GM21825 (cell line): ENCODE data around the gene BRAP.
"Not testable (repeated sequence)": the region's sequence is repeated elsewhere in the genome, so short reads cannot be mapped to it uniquely, and the experiment has no call there.

Experiments
- ATAC-seq: cut with Tn5 transposase; IDR thresholded peaks from one replicate; pipeline ENCODE4 v1.9.1; 2021; ENCODE audit warnings: mild to moderate bottlenecking, moderate library complexity; ENCODE audit not compliant: unreplicated experiment

BRAP gene

GRCh38 chr12:111685811-111686573 is at the start of gene BRAP, which contains the start of gene ACAD10:
BRAP (minus strand) TSS chr12:111685956; CDS start chr12:111685792, 164 bp downstream.
ACAD10 (plus strand) TSS chr12:111686053; CDS start chr12:111692710, 6,657 bp downstream.
- ATAC-seq = peak; percentile 81

DNA sequence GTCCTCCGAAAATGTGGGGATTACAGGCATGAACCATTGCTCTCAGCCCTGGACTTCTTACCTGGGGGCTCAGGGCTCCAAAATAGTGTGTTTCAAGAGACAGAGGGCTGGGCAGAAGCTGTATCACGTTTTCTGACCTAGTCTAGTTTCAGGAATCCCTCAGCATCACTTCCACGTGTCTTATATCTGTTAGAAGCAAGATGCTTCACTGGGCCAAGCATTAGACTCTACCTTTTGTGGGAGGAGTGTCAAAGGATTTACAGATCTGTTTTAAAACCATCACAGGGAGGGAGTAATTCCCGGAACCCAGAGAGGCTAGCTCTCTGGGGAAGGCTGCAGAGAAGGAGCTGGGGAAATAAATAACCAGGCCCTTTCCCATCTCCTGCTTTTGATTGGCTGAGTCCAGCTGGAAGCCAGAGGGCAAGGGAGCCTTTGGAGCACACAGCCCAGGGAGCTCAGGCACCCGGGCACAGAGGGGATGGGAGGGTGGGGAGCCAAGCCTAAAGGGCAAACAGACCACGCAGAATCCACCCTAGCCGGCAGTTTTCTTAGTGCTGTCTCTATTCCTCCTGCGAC is 47.7 kb upstream of the BRAP start:
- no peak for ATAC-seq

- ATAC-seq = no peak
These were observed 47.0 kb upstream of the BRAP start for GRCh38 chr12:111732786-111733185.

GRCh38 chr12:111730420-111730819 is 44.7 kb upstream of the BRAP start:
- no peak for ATAC-seq

GRCh38 chr12:111728795-111729194 is 43.0 kb upstream of the BRAP start:
- no peak for ATAC-seq

- ATAC-seq = not testable (repeated sequence)
These were observed 38.0 kb upstream of the BRAP start for GRCh38 chr12:111723646-111724360.

- no peak for ATAC-seq
These were observed 34.7 kb upstream of the BRAP start for GRCh38 chr12:111720457-111720856.

DNA sequence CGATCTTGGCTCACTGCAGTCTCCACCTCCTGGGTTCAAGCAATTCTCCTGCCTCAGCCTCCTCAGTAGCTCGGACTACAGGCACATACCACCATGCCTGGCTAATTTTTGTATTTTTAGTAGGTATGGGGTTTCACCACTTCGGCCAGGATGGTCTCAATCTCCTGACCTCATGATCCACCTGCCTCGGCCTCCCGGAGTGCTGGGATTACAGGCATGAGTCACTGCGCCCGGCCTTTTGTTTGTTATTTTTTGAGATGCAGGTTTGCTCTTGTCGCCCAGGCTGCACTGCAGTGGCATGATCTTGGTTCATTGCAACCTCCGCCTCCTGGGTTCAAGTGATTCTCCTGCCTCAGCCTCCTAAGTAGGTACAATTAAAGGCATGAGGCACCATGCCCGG is 33.6 kb upstream of the BRAP start:
- not testable (repeated sequence) for ATAC-seq

- no peak for ATAC-seq
These were observed 29.5 kb upstream of the BRAP start for GRCh38 chr12:111715279-111715678.

DNA sequence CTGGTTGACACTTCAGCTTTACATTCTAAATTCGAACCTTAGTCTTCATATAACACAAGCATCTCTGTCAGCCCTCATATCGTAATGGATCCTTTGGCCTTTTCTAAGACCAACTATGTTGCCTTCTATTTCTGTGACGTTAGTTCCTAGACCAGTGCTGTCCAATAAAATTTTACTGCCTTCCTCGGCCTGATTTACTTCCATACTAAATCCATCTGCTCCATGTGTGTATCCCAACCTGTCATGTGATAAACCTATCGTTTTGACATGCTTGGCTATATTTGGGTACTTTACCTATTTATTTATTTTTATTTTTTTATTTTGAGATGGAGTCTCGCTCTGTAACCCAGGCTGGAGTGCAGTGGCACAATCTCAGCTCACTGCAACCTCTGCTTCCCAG is 20.4 kb upstream of the BRAP start:
- ATAC-seq = no peak

- no peak for ATAC-seq
These were observed 19.9 kb upstream of the BRAP start for GRCh38 chr12:111705672-111706071.

GRCh38 chr12:111699962-111700361 is 14.2 kb upstream of the BRAP start:
- no peak for ATAC-seq

GRCh38 chr12:111693818-111694217 is 8.1 kb upstream of the BRAP start:
- no peak for ATAC-seq

- ATAC-seq = no peak
These were observed 6.9 kb upstream of the BRAP start for GRCh38 chr12:111692575-111693210.

DNA sequence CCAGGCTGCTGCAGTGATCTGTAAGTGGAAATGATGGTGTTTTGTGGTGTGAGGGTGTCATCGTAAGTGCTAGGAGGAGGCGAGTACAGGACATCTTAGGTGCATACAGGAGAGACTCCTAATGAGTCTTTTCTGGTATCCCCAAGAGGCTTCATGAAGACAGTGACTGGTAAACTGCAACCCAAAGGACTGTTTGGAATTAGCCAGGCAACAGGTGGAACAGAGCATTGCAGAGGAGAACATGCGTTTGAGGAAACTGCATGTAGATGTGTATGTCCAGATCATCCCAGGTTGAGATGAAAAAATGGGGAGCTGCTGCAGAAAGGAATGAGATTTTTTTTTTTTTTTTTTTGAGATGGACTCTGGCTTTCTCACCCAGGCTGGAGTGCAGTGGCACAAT is 5.5 kb upstream of the BRAP start:
- no peak for ATAC-seq

- no peak for ATAC-seq
These were observed 2.2 kb upstream of the BRAP start for GRCh38 chr12:111687952-111688351.

DNA sequence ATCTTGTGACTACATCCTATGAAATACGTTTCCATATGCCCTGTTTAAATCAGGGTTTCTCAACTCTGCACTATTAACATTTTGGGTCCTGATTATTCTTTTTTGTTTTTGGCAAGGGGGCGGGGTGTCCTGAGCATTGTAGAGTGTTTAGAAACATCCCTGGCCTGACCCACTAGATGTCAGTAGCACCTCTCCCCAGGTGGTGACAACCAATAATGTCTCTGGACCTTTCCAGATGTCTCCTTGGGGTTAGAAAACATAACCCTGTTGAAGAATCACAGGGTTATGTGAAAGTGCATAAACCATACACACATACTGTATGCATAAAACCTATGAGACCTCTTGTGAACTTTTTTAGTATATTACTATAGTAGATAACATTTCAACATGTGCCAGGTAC is 1.5 kb upstream of the BRAP start:
- no peak for ATAC-seq

DNA sequence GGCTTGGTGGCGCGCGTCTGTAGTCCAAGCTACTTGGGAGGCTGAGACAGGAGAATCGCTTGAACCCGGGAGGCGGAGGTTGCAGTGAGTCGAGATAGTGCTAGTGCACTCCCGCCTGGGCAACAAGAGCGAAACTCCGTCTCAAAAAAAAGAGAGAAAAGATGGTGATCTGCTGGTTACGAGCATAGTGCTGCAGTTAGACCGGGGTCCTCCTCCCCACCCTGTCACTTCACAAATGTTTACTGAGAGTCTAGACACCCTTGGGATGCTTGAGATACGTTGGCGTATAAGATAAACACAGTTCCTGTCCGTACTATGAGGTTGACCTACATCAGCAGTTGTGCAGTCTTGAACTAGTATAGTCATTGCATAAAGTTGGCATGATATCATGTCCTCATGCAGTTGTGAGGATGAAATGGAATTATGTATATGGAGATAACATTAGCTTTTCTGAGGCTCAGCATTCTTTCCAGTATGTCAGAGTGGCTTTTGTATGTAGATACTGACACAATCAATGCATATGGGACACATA is 884 bp upstream of the BRAP start:
- ATAC-seq = no peak

DNA sequence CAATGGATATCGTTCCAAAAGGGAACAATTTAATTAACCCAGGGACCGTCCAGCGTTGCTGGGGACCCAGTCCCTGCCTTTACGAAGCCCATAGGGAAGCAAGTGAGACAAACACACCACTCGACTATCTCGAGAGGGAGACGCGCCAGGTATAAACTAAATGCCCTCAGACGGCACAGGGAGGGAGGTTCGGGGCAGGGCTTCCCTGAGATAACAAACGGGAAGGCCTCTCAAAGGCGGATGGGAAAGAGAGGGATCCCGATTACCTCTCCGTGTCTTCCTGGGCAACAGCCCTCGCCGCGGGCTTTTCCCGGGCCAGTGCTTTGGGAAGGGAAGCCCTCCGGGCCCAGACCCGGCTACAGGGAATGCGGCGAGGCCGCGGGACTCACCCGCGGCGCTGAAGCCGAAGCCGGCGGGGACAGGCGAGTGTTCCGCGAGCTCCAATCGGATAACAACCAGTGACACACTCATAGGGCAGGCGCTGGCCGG is 390 bp downstream of the BRAP start:
- ATAC-seq = peak; percentile 4

DNA sequence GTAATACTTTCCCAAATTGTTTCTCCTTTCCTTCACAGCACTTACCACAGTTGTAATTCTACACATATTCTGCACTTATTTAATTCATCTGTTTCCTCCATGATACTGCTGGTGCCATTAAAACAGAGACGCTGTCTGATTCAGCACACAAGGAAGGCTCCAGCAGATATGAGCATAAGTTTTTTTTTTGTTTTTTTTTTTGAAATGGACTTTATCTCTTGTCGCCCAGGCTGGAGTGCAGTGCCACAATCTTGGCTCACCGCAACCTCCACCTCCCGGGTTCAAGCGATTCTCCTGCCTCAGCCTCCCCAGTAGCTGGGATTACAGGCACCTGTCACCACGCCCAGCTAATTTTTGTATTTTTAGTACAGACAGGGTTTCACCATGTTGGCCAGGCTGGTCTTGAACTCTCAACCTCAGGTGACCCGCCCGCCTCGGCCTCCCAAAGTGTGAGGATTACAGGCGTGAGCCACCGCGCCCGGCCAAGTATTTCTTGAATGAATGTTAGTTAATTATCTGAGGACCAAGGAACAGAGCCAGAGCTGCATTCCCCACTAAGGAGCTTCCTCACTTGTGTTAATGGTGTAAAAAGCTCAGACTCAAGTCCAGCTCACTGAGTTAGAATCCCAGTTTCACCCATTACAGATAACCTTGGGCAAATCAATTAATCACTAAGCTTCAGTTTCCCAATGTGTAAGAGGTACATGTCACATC is 1.1 kb downstream of the BRAP start:
- not testable (repeated sequence) for ATAC-seq
